ENCODE data around the gene PRSS21. TPM values are rescaled to one million over a fixed set of nuclear protein-coding genes. Genes with fewer than 3 reads are reported as not detected.

PRSS21 gene
- polyA plus RNA-seq, 3 donors: 2.1 to 9.0 (median 3.1) TPM

- H3K36me3 Mint-ChIP-seq: no peaks in the 10 kb centered on the region
Measured at GRCh38 chr16:2843526-2843925, 26.5 kb downstream of the PRSS21 start.

GRCh38 chr16:2845116-2845515 is 28.1 kb downstream of the PRSS21 start:
- H3K79me2 ChIP-seq (ENCODE audit: insufficient read depth, low read length): no peaks in the 10 kb centered on the region
- no peaks in the 10 kb centered on the region for H3K9me3 ChIP-seq (replicated peaks in 1 of 2; ENCODE audit: control insufficient read depth in 1 of 2, insufficient read depth in 1 of 2, low read length in 2 of 2)
- no peak overlapping the region for H3K4me2 ChIP-seq (replicated peaks; ENCODE audit: extremely low read depth, low read length, poor library complexity, severe bottlenecking)
- Mint-ChIP-seq H3K36me3 (no peaks in the 10 kb centered on the region), H3K9me3 (peaks cover 0 to 3% (median 0%) of the 10 kb centered on the region in 7 donors), H3K27me3 (ENCODE audit: low read depth in 3 of 3) (peaks cover 8 to 18% (median 10%) of the 10 kb centered on the region in 3 donors), H3K4me1 (peaks cover 18% of the 10 kb centered on the region), H3K4me3 (no peak overlapping the region), H3K27ac (no peak overlapping the region)
- H2AFZ ChIP-seq (ENCODE audit: insufficient read depth, low read depth, low read length, poor library complexity, severe bottlenecking): no peak overlapping the region
- no peaks in the 10 kb centered on the region for H3K36me3 ChIP-seq (replicated peaks in 1 of 2; ENCODE audit: control insufficient read depth in 1 of 2, insufficient read depth in 2 of 2, low read length in 2 of 2)
- H4K20me1 ChIP-seq (ENCODE audit: insufficient read depth, low read length): no peaks in the 10 kb centered on the region
- no peak overlapping the region for H3K4me3 ChIP-seq (replicated peaks in 1 of 3; ENCODE audit: low read depth in 2 of 3, low read length in 3 of 3)
- DNase-seq: no peak
- no peak for TF ChIP-seq CTCF (IDR thresholded peaks at IDR 0.05)
- H3K4me1 ChIP-seq (ENCODE audit: control insufficient read depth in 1 of 2, insufficient read depth in 2 of 2, low read length in 2 of 2): peaks cover 13% of the 10 kb centered on the region in 2 donors
- no peak overlapping the region for H3K27ac ChIP-seq (ENCODE audit: low read depth in 1 of 2, low read length in 2 of 2)
- 0% methylated on average over 1 of the region's 5 CpGs for WGBS (ENCODE audit: insufficient coverage)
- H3K9ac ChIP-seq (ENCODE audit: insufficient read depth, low read length, poor library complexity, severe bottlenecking): no peak overlapping the region
- intact Hi-C loops (cut with micrococcal nuclease): no loop called here
- H3K27me3 ChIP-seq (ENCODE audit: control insufficient read depth in 2 of 2, insufficient read depth in 2 of 2, low read length in 2 of 2): peaks cover 0 to 3% of the 10 kb centered on the region in 2 donors

More at GRCh38 chr16:2843526-2843925, 26.5 kb downstream of the PRSS21 start:
- TF ChIP-seq CTCF (IDR thresholded peaks at IDR 0.05): no peak
- Histone ChIP-seq H3K4me3 (replicated peaks in 1 of 3; ENCODE audit: low read depth in 2 of 3, low read length in 3 of 3) (no peak overlapping the region), H3K36me3 (replicated peaks in 1 of 2; ENCODE audit: control insufficient read depth in 1 of 2, insufficient read depth in 2 of 2, low read length in 2 of 2) (no peaks in the 10 kb centered on the region), H3K27ac (ENCODE audit: low read depth in 1 of 2, low read length in 2 of 2) (no peak overlapping the region), H3K79me2 (ENCODE audit: insufficient read depth, low read length) (no peaks in the 10 kb centered on the region), H3K4me1 (ENCODE audit: control insufficient read depth in 1 of 2, insufficient read depth in 2 of 2, low read length in 2 of 2) (peaks cover 13% of the 10 kb centered on the region in 2 donors), H2AFZ (ENCODE audit: insufficient read depth, low read depth, low read length, poor library complexity, severe bottlenecking) (no peak overlapping the region), H3K27me3 (ENCODE audit: control insufficient read depth in 2 of 2, insufficient read depth in 2 of 2, low read length in 2 of 2) (no peaks in the 10 kb centered on the region), H4K20me1 (ENCODE audit: insufficient read depth, low read length) (no peaks in the 10 kb centered on the region), H3K9me3 (replicated peaks in 1 of 2; ENCODE audit: control insufficient read depth in 1 of 2, insufficient read depth in 1 of 2, low read length in 2 of 2) (no peaks in the 10 kb centered on the region), H3K4me2 (replicated peaks; ENCODE audit: extremely low read depth, low read length, poor library complexity, severe bottlenecking) (no peak overlapping the region), H3K9ac (ENCODE audit: insufficient read depth, low read length, poor library complexity, severe bottlenecking) (no peak overlapping the region)
- DNase-seq: no peak
- H3K4me1 Mint-ChIP-seq: peaks cover 14% of the 10 kb centered on the region
- H3K27ac Mint-ChIP-seq: peak overlapping the region in 1 of 7 donors; percentile 50
- H3K27me3 Mint-ChIP-seq (ENCODE audit: low read depth in 3 of 3): peaks cover 6 to 15% (median 8%) of the 10 kb centered on the region in 3 donors
- peaks cover 0 to 3% (median 0%) of the 10 kb centered on the region in 7 donors for H3K9me3 Mint-ChIP-seq
- intact Hi-C loops (cut with micrococcal nuclease): no loop called here
- 93% methylated on average over 4 of the region's 8 CpGs for WGBS (ENCODE audit: insufficient coverage)
- H3K4me3 Mint-ChIP-seq: no peak overlapping the region
